Measurements from ENCODE around the gene PRDM5.

DNA sequence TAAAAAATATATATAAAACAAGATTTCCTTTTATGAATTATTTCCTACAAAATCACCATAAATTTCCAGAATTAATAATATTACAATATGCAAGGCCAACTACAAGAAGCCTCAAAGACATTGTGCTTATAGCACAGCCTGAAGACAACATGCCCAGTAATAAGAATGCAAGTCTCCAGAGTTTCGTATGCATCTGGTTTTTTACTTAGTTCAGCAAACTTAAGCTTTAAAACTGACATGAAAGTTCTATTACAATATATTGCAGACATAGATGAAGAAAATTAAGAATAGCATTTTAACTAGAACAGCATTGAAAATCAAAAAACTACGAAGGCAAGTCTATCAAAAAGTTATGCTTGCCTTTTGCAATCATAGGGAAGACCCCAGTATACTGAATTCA lies 107.6 kb downstream of the PRDM5 start:
- TF ChIP-seq, protein P1, sequence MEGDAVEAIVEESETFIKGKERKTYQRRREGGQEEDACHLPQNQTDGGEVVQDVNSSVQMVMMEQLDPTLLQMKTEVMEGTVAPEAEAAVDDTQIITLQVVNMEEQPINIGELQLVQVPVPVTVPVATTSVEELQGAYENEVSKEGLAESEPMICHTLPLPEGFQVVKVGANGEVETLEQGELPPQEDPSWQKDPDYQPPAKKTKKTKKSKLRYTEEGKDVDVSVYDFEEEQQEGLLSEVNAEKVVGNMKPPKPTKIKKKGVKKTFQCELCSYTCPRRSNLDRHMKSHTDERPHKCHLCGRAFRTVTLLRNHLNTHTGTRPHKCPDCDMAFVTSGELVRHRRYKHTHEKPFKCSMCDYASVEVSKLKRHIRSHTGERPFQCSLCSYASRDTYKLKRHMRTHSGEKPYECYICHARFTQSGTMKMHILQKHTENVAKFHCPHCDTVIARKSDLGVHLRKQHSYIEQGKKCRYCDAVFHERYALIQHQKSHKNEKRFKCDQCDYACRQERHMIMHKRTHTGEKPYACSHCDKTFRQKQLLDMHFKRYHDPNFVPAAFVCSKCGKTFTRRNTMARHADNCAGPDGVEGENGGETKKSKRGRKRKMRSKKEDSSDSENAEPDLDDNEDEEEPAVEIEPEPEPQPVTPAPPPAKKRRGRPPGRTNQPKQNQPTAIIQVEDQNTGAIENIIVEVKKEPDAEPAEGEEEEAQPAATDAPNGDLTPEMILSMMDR (IDR thresholded peaks at IDR 0.05) = no peak
- no peak for TF ChIP-seq POLR2A (IDR thresholded peaks at IDR 0.05)

All from testis (tissue), 2 donors.